Measurements from ENCODE around the gene PHIP.

PHIP gene

GRCh38 chr6:78989191-78989590, 88.9 kb downstream of the PHIP start:
- H3K36me3 ChIP-seq (ENCODE audit: control insufficient read depth in 2 of 2, insufficient read depth in 1 of 2, low read length in 2 of 2) = peaks cover 46 to 84% of the 10 kb centered on the region in 2 experiments

GRCh38 chr6:78986161-78986560, 91.9 kb downstream of the PHIP start:
- Histone ChIP-seq H3K27ac (ENCODE audit: extremely low read depth, low read depth, low read length) (no peak overlapping the region), H3K9me3 (ENCODE audit: control insufficient read depth, insufficient read depth, low read depth, low read length) (no peaks in the 10 kb centered on the region), H3K4me3 (ENCODE audit: low read depth, low read length) (no peak overlapping the region), H3K4me1 (ENCODE audit: control insufficient read depth, insufficient read depth, low read length) (no peaks in the 10 kb centered on the region), H3K36me3 (ENCODE audit: control insufficient read depth in 2 of 2, insufficient read depth in 1 of 2, low read length in 2 of 2) (peaks cover 65 to 90% of the 10 kb centered on the region in 2 experiments)
- TF ChIP-seq ZNF341 (tag by site-specific recombination; IDR thresholded peaks at IDR 0.05; ENCODE audit: low read depth) = no peak
- no peak for TF ChIP-seq ZNF121 (tag by site-specific recombination; IDR thresholded peaks at IDR 0.05)
- no peak for TF ChIP-seq KLF17 (tag by site-specific recombination; IDR thresholded peaks at IDR 0.05)
- no peak for TF ChIP-seq PRDM2 (tag by site-specific recombination; IDR thresholded peaks at IDR 0.05; ENCODE audit: borderline replicate concordance)
- CTCF ChIA-PET = interaction anchor here (1.1 kb wide), 1 partner anchor 87 kb away, joined by 3 read pairs; no protein-coding TSS in a partner anchor
- POLR2A ChIA-PET = no interaction called here

More at GRCh38 chr6:78989191-78989590, 88.9 kb downstream of the PHIP start:
- TF ChIP-seq ZNF175 (tag by site-specific recombination; IDR thresholded peaks at IDR 0.05) (no peak), ZNF837 (tag by site-specific recombination; IDR thresholded peaks at IDR 0.05) (no peak), ZNF148 (tag by site-specific recombination; IDR thresholded peaks at IDR 0.05; ENCODE audit: borderline replicate concordance) (no peak), ZIC2 (tag by site-specific recombination; IDR thresholded peaks at IDR 0.05) (no peak)
- POLR2A ChIA-PET = no interaction called here
- Histone ChIP-seq H3K4me3 (ENCODE audit: low read depth, low read length) (no peak overlapping the region), H3K27ac (ENCODE audit: extremely low read depth, low read depth, low read length) (no peak overlapping the region), H3K9me3 (ENCODE audit: control insufficient read depth, insufficient read depth, low read depth, low read length) (no peaks in the 10 kb centered on the region), H3K4me1 (ENCODE audit: control insufficient read depth, insufficient read depth, low read length) (no peaks in the 10 kb centered on the region)
- CTCF ChIA-PET = interaction anchor here (2.0 kb wide), 1 partner anchor 478 kb away, joined by 6 read pairs; no protein-coding TSS in a partner anchor

GRCh38 chr6:78984225-78984950, 93.7 kb downstream of the PHIP start:
- no peak overlapping the region for H3K4me3 ChIP-seq (ENCODE audit: low read depth, low read length)
- H3K4me1 ChIP-seq (ENCODE audit: control insufficient read depth, insufficient read depth, low read length) = no peaks in the 10 kb centered on the region
- peaks cover 66 to 90% of the 10 kb centered on the region in 2 experiments for H3K36me3 ChIP-seq (ENCODE audit: control insufficient read depth in 2 of 2, insufficient read depth in 1 of 2, low read length in 2 of 2)
- no peaks in the 10 kb centered on the region for H3K9me3 ChIP-seq (ENCODE audit: control insufficient read depth, insufficient read depth, low read depth, low read length)
- CTCF ChIA-PET = interaction anchor here (0.5 to 0.8 kb wide), 2 partner anchors 21 to 506 kb away, joined by 3 to 4 read pairs; no protein-coding TSS in a partner anchor
- H3K27ac ChIP-seq (ENCODE audit: extremely low read depth, low read depth, low read length) = no peak overlapping the region
- POLR2A ChIA-PET = no interaction called here
- TF ChIP-seq ZNF19 (tag by site-specific recombination; IDR thresholded peaks at IDR 0.05; ENCODE audit: low read depth) (no peak), ZNF621 (tag by site-specific recombination; IDR thresholded peaks at IDR 0.05) (no peak), ZNF560 (tag by site-specific recombination; IDR thresholded peaks at IDR 0.05; ENCODE audit: borderline replicate concordance) (no peak), ZIC2 (tag by site-specific recombination; IDR thresholded peaks at IDR 0.05) (no peak), ZFHX2 (tag by site-specific recombination; conservative IDR thresholded peaks at IDR 0.05) (no peak), ZNF707 (tag by site-specific recombination; IDR thresholded peaks at IDR 0.05) (no peak), ZNF211 (tag by site-specific recombination; IDR thresholded peaks at IDR 0.05; ENCODE audit: low read depth) (no peak), ZNF629 (tag by site-specific recombination; IDR thresholded peaks at IDR 0.05) (no peak), ZNF169 (tag by site-specific recombination; IDR thresholded peaks at IDR 0.05) (no peak), ZNF513 (tag by site-specific recombination; IDR thresholded peaks at IDR 0.05) (no peak), ZNF549 (tag by site-specific recombination; IDR thresholded peaks at IDR 0.05) (no peak), SETDB1 (IDR thresholded peaks at IDR 0.05; ENCODE audit: insufficient read length, low read length) (no peak)

Measured in HEK293 (cell line).